ENCODE results near the gene MEG3. TPM values are rescaled to one million over a fixed set of nuclear protein-coding genes. Genes with fewer than 3 reads are reported as not detected.
A peak's percentile ranks its signal among the peaks of the same experiment; 100 is the strongest.

MEG3 gene
- total RNA-seq, 1 donor from 2014 or later: not detected

DNA sequence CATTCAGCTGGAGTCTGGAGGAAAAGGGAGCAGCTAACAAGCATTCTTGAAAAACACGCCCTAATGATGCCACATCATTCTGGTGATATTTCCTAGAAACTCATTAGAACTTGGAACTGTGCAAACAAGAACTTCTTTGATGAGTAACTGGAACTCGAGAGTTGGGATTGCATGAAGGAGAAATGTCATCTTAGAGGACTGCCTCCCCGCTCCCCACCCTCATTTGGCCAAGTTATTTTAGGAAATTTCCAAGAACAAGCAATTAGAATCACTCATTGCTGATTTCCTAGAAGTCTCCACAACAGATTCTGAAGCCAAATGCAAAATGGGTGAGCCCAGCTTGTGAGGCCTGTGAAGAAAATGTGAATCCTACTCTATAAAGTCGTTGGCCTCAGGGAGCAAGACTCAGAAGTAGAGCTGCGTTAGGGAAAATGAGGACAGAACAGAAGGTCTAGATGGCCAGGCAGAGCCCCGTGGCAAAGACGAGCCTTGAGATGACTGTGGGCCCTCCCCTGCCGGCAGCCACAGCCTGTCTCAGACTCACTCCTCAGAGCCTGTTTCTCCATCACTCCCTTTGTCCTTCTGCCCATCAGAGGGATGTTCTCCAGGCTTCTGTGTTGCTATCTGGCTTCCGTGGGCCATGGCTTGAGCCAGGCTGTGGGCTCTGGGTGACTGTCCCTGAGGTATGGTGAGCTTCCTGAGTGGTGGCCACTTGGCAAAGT lies 39.2 kb downstream of the MEG3 start:
- DNase-seq (ENCODE audit: low spot score): peak; percentile 28
- TF ChIP-seq, protein P1, sequence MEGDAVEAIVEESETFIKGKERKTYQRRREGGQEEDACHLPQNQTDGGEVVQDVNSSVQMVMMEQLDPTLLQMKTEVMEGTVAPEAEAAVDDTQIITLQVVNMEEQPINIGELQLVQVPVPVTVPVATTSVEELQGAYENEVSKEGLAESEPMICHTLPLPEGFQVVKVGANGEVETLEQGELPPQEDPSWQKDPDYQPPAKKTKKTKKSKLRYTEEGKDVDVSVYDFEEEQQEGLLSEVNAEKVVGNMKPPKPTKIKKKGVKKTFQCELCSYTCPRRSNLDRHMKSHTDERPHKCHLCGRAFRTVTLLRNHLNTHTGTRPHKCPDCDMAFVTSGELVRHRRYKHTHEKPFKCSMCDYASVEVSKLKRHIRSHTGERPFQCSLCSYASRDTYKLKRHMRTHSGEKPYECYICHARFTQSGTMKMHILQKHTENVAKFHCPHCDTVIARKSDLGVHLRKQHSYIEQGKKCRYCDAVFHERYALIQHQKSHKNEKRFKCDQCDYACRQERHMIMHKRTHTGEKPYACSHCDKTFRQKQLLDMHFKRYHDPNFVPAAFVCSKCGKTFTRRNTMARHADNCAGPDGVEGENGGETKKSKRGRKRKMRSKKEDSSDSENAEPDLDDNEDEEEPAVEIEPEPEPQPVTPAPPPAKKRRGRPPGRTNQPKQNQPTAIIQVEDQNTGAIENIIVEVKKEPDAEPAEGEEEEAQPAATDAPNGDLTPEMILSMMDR (IDR thresholded peaks at IDR 0.05): no peak
- Mint-ChIP-seq H3K4me3 (ENCODE audit: unreplicated experiment) (no peak overlapping the region), H3K27ac (ENCODE audit: unreplicated experiment) (no peak overlapping the region), H3K9me3 (ENCODE audit: low read depth) (no peaks in the 10 kb centered on the region), H3K27me3 (ENCODE audit: low read depth) (peaks cover 10% of the 10 kb centered on the region), H3K36me3 (ENCODE audit: low read depth) (no peaks in the 10 kb centered on the region), H3K4me1 (ENCODE audit: low read depth) (no peaks in the 10 kb centered on the region)

DNA sequence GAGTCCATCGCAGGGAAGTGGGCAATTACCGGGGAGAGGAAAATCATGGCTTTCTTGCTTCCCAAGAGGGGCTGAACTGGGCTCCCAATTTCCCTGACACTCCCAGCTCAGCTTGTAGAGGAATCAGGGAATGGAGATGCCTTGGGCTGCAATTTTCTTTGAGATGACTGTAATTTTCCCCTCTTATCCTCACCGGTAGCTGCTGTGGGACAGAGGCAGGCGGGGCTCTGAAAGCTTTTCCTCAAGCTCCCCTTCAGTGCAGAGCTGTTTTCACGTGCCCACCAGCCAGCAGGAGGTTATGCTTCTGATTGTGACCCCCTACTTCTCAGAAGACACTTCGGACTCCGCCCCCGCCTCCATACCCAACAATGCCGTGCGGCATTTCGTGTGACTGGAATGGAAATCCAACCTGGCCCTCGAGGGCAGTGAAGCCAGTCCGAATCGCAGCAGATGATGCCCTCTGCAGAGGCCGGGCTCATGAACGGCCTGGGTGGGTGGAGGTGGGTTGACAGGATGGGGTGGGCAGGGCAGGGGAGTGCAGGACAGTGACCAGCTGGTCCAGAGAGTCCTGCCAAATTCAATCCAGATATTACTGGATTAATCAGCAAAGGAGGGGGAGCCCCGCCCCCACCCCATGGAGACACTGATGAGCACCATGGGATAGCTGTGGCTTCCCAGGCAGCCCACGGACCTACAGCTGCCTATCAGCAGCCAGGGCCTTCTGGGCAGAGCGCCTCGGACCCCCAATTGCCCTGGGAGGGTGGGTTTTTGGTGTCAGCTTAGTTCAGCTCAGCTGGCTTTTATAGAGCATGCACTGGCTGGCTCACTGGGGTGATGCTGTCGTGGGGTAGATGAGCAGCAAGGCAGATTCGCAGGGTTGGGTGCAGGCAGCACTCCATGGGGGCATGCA lies 40.0 kb downstream of the MEG3 start:
- TF ChIP-seq, protein P1 (IDR thresholded peaks at IDR 0.05): no peak
- H3K36me3 Mint-ChIP-seq (ENCODE audit: low read depth): no peaks in the 10 kb centered on the region
- peaks cover 8% of the 10 kb centered on the region for H3K27me3 Mint-ChIP-seq (ENCODE audit: low read depth)
- no peaks in the 10 kb centered on the region for H3K4me1 Mint-ChIP-seq (ENCODE audit: low read depth)
- peak; percentile 59 for DNase-seq (ENCODE audit: low spot score)
- no peak overlapping the region for H3K4me3 Mint-ChIP-seq (ENCODE audit: unreplicated experiment)
- H3K9me3 Mint-ChIP-seq (ENCODE audit: low read depth): no peaks in the 10 kb centered on the region
- H3K27ac Mint-ChIP-seq (ENCODE audit: unreplicated experiment): no peak overlapping the region

DNA sequence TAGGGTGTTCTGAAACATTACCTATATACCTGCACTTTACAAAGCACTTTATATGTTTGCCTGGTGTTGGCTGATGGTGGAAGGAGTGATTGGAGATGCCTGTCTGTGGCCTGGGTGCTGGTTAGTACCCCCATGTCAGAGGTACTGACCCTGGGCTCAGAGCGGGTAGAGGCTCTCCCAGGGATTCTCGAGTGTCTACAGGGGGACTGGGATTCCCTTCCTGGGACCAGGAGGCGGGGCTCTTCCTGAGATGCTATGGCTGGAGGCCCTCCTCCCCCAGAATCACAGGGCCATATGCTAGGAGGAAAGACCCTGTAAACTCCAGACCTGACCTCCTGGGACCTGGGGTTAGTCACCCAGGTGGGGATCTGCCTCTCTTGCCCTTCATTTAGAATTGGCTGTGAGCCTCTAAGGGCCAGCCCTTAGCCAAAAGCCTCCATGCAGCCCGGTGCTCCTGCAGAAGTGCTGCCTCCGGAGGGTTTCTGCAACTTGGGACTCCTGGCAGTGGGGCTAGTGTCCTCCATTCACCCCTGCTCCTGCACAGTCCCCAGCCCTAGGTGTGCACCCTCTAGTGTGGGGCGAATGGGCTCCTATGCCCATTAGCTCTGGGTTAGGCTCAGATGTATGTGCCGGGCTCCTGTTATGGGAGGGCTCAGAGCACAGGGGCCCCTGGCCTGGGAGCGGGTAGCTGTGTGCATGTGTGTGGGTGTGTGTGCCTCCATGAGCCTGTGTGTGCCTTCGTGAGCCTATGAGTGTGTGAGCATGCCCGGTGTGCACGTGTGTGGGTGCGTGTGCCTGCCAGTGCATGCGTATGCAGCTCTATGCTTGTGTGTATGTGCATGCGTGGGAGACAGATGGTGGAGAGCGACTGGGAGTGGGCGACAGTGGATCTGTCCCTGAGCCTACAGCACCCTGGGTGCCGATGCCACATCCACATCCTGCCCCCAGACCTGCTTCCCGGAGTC lies 41.0 kb downstream of the MEG3 start:
- Mint-ChIP-seq H3K4me3 (ENCODE audit: unreplicated experiment) (no peak overlapping the region), H3K4me1 (ENCODE audit: low read depth) (no peaks in the 10 kb centered on the region), H3K27ac (ENCODE audit: unreplicated experiment) (no peak overlapping the region), H3K36me3 (ENCODE audit: low read depth) (no peaks in the 10 kb centered on the region), H3K27me3 (ENCODE audit: low read depth) (peaks cover 8% of the 10 kb centered on the region), H3K9me3 (ENCODE audit: low read depth) (no peaks in the 10 kb centered on the region)
- TF ChIP-seq, protein P1 (IDR thresholded peaks at IDR 0.05): no peak
- peak; percentile 72 for DNase-seq (ENCODE audit: low spot score)

DNA sequence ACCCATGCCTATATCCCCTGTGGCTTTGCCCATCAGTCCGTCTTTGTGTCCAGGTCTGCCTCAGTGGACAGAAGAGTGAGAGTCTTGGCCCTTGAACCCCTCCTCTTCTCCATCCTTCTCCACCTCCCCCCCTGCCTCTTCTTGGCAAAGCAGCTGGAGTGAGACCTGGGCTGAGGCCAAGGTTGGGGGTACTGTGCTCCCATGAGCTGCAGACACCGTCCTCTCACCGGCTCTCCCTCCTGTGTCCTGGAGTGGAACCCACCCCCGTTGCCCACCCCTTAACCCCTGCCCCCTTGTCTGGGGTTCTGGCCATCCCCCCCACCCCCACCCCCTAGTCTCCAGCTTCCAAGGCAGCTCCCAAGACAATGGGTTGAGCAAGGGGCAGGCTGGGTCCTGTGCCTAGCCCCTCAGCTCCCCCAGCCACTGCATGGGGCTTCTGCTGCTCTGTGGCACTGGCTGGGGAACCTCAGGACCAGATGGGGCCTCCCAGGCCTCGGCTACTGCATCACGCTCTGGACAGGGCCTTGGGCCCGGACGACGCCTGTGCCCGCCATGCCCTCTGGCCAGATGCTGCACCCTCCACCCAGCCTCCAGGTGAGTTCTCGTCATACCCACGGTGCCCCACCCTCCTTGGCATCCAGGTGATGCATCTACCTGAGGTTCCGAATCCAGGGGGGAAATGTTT lies 41.9 kb downstream of the MEG3 start:
- Mint-ChIP-seq H3K4me3 (ENCODE audit: unreplicated experiment) (no peak overlapping the region), H3K4me1 (ENCODE audit: low read depth) (no peaks in the 10 kb centered on the region), H3K27me3 (ENCODE audit: low read depth) (peaks cover 4% of the 10 kb centered on the region), H3K36me3 (ENCODE audit: low read depth) (no peaks in the 10 kb centered on the region), H3K9me3 (ENCODE audit: low read depth) (no peaks in the 10 kb centered on the region), H3K27ac (ENCODE audit: unreplicated experiment) (no peak overlapping the region)
- TF ChIP-seq, protein P1 (IDR thresholded peaks at IDR 0.05): no peak
- peak; percentile 82 for DNase-seq (ENCODE audit: low spot score)

Measured in chondrocyte (in vitro differentiated cells).